HL-60 (cell line): Measurements from ENCODE around the gene LDB3.
"Not testable (repeated sequence)": the region's sequence is repeated elsewhere in the genome, so short reads cannot be mapped to it uniquely, and the experiment has no call there.

Experiments
- DNase-seq, 2 experiments: peaks; one replicate each; pipeline ENCODE4 v3.0.0-alpha.2; 2010 to 2020; ENCODE audit warnings: low read depth in 1 of 2, low spot score in 1 of 2
- H3K27ac ChIP-seq: fragments of 250-450 bp; sonication (Bioruptor Pico); replicated peaks from 2 replicates; pipeline ENCODE4 v1.5.1; 2020; ENCODE audit warnings: mild to moderate bottlenecking, moderate library complexity
- H3K27me3 ChIP-seq: fragments of 250-450 bp; sonication (Bioruptor Pico); 2 replicates; pipeline ENCODE4 v1.5.1; 2021; ENCODE audit warnings: mild to moderate bottlenecking, moderate library complexity; ENCODE audit not compliant: insufficient read depth, poor library complexity, severe bottlenecking
- H3K4me3 ChIP-seq: replicated peaks from 2 replicates; pipeline ENCODE4 v1.5.1; 2011; ENCODE audit warnings: mild to moderate bottlenecking, control low read depth, low read length; ENCODE audit not compliant: insufficient read depth
- CTCF ChIP-seq: IDR thresholded peaks from one replicate; pipeline ENCODE4 v1.5.1; 2011; ENCODE audit warnings: low read length, control low read depth, inconsistent platforms; ENCODE audit not compliant: insufficient read depth
- GABPA ChIP-seq: IDR thresholded peaks from 2 replicates; pipeline ENCODE4 v1.6.1; 2012; ENCODE audit warnings: low read depth
- POLR2AphosphoS5 ChIP-seq: IDR thresholded peaks from 2 replicates; pipeline ENCODE4 v1.6.1; 2012; ENCODE audit warnings: low read depth
- SPI1 ChIP-seq: IDR thresholded peaks from 2 replicates; pipeline ENCODE4 v1.6.1; 2012; ENCODE audit warnings: low read depth, mild to moderate bottlenecking, borderline replicate concordance
- TF ChIP-seq, protein P1 (sequence below): IDR thresholded peaks from 2 replicates; pipeline ENCODE4 v1.6.1; 2012; ENCODE audit warnings: low read depth; ENCODE audit not compliant: insufficient replicate concordance

The LDB3 gene

GRCh38 chr10:86644794-86645445 is 23.4 kb upstream of the LDB3 start:
- no peak overlapping the region for H3K4me3 ChIP-seq
- no peak for DNase-seq
- no peaks in the 10 kb centered on the region for H3K27me3 ChIP-seq
- no peak overlapping the region for H3K27ac ChIP-seq
- TF ChIP-seq CTCF = no peak
- TF ChIP-seq SPI1 = no peak
- TF ChIP-seq, protein P1, sequence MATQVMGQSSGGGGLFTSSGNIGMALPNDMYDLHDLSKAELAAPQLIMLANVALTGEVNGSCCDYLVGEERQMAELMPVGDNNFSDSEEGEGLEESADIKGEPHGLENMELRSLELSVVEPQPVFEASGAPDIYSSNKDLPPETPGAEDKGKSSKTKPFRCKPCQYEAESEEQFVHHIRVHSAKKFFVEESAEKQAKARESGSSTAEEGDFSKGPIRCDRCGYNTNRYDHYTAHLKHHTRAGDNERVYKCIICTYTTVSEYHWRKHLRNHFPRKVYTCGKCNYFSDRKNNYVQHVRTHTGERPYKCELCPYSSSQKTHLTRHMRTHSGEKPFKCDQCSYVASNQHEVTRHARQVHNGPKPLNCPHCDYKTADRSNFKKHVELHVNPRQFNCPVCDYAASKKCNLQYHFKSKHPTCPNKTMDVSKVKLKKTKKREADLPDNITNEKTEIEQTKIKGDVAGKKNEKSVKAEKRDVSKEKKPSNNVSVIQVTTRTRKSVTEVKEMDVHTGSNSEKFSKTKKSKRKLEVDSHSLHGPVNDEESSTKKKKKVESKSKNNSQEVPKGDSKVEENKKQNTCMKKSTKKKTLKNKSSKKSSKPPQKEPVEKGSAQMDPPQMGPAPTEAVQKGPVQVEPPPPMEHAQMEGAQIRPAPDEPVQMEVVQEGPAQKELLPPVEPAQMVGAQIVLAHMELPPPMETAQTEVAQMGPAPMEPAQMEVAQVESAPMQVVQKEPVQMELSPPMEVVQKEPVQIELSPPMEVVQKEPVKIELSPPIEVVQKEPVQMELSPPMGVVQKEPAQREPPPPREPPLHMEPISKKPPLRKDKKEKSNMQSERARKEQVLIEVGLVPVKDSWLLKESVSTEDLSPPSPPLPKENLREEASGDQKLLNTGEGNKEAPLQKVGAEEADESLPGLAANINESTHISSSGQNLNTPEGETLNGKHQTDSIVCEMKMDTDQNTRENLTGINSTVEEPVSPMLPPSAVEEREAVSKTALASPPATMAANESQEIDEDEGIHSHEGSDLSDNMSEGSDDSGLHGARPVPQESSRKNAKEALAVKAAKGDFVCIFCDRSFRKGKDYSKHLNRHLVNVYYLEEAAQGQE = no peak

GRCh38 chr10:86645621-86646165 is 22.6 kb upstream of the LDB3 start:
- DNase-seq, H3K27me3 ChIP-seq, H3K27ac ChIP-seq, H3K4me3 ChIP-seq: not testable (repeated sequence)

DNA sequence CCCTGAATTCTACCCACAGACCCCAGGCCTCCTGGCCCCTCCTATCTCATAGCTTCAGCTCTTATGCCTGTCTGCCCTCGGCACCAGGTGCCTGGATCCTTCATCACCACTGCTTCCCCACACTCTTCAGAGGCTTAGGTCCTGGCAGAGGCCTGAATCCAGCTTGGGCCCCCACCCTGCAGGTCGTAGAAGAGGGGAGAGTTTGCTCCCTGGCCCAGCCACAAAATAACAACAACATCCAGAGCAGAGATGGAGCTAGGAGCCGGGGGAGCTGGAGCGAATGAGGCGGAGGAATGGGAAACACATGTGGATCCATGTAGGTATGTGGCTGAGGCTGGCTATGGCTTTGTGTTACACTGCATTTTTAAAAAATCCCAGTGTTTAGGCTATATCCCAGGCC is 21.8 kb upstream of the LDB3 start:
- H3K27me3 ChIP-seq = no peaks in the 10 kb centered on the region
- no peak for DNase-seq
- H3K4me3 ChIP-seq = no peak overlapping the region
- TF ChIP-seq GABPA (no peak), CTCF (no peak), POLR2AphosphoS5 (no peak), SPI1 (no peak)
- TF ChIP-seq, protein P1 = no peak
- H3K27ac ChIP-seq = no peak overlapping the region

GRCh38 chr10:86646933-86647332 is 21.4 kb upstream of the LDB3 start:
- Histone ChIP-seq H3K27ac (no peak overlapping the region), H3K27me3 (no peaks in the 10 kb centered on the region), H3K4me3 (no peak overlapping the region)
- TF ChIP-seq POLR2AphosphoS5 (no peak), SPI1 (no peak)
- TF ChIP-seq, protein P1 = no peak
- no peak for DNase-seq
